ENCODE results near the gene CHMP1A. TPM values are rescaled to one million over a fixed set of nuclear protein-coding genes. Genes with fewer than 3 reads are reported as not detected.

Gene CHMP1A
- polyA plus RNA-seq, 1 donor = 51.3 TPM

- no peak for DNase-seq
Observed at GRCh38 chr16:89623511-89624261, 33.8 kb downstream of the CHMP1A start.

DNA sequence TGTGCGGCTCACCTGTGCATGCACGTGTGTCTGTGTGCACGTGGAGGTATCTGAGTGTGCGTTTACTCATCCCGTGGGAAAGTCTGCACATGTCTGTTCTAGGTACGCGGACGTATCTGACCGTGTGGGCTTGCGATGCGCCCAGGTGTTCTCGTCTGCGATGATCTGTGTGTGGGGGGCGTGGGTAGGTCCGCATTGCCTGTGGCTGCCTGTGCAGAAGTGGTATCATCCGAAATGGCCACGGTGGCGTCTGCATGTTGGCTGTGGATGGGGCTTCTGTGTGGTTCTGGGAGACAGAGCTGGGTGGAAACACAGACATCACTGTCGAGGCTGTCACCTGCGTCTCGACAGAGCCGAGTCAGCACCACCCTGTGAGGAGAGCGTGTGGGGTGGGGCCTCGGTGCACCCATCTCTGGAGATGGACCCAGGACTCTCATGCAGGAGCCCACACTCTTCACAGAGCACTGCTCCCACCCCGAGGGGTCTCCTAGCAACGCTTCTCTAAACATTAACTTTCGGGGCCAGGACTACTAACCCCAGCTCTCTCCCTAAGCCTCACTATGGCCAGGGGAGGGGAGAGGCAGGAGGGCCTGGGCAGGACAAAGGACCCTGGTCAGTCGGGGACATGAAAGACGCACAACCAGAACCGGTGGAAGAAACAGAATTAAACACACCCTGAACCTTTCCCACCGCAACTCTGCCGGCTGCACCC lies 35.7 kb downstream of the CHMP1A start:
- DNase-seq = no peak

DNA sequence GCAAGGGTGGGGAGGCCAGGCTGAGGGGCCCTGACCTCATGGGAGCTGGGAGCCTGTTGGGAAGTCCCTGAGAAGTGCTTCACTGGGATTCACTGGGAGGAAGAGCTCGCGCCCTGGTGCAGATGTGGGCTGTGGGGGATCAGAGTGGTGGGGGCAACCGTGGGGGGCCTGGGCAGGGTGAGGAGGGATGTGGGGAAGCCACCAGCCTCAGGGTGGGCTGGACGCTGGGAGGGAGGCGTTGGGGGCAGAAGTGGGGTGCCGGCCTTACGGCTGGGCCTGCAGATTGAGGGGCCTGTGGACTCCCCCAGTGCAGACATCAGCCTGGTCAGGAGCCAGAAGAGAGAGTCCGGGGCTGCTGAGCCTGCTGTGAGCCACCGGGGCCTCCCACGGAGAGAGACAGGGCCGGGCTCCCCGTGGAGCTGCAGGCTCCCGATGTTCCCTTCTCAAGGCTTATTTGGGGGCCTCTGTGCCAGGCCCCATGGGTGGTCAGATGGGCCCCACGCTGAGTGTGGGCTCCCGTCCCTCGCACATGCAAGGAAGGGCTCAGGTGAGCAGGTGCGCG lies 36.3 kb downstream of the CHMP1A start:
- no peak for DNase-seq

DNA sequence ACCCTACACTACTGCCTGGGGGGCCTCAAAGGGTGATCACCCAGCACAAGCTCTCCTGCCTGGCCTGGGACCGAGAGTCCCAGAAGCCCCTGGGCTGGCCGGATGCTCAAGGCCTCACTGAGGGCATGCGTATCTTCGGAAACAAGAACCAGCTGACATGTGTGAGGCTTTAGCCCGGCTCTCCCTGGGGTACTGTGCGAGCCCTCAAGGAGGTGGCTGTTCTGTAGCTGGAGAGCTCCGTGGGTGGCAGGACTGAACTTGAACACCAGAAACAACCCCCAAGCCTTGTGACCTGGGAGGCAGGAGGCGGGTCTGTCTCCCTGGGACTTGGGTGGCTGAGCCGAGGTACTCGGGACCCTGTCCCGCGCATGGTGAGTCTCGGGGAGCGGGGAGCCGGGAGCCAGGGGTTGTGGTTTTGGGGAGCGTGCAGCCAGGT lies 37.1 kb downstream of the CHMP1A start:
- DNase-seq = no peak

DNA sequence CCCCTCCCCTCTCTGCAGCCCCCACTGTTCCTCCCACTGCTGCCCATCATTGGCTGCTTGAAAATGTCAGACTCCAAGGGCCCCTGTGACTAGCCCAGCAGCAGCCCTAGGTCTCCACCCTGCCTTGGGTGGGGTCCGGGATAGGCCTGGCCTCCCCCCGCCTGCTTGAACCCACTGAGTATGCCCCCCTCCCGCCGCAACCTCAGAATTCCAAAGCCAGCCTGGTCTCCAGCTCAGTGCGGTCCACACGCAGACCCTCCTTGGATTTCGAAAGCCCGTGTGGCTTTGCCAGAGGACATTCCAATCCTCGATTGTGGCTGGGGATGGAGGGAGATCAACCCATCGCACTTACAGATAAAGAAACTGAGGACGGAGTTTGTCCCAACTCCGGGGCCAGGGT lies 37.7 kb downstream of the CHMP1A start:
- DNase-seq = no peak

GRCh38 chr16:89618109-89618998 lies 39.2 kb downstream of the CHMP1A start:
- no peak for DNase-seq

DNA sequence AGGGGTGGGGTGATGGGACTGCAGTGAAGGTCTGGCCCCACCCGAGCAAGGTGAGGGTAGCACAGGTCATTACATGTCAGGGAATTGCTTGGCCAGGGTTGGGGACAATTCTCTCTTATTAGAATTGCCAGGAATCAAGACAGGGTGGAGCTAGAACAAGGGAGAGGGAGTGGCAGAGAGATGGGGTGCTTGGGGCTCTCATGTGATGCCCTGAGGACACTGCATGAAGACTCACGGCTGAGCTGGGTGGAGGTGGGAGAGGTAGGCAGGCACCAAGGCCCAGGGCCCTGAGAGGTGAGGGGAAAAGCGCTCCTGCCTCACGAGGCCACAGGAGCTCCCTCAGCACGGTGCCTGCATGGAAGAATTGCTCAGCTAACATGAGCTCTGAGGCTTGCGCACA lies 40.5 kb downstream of the CHMP1A start:
- DNase-seq = no peak

- DNase-seq = no peak
Observed at GRCh38 chr16:89616623-89617022, 40.9 kb downstream of the CHMP1A start.

DNA sequence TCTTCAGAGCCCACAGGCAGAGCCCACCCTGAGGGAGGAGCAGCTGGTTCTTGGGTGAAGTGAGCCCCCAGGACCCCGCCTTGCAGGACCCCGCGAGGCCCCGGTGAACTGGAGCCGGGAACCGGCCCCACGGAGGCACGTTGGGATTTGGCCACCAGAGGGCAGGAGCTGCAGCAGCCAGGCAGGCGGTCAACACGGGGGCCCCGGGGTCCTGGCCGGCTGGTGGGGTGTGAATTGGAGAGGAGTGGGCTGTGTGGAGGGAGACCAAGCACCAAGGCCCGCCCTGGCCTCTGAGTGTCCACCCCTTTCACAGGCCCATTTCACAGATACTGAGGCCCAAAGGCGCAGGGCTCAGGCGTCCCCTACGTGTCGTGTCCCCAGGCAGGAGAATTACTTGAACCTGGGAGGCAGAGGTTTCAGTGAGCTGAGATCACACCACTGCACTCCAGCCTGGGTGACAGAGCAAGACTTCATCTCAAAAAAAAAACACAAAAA lies 41.9 kb downstream of the CHMP1A start:
- DNase-seq = no peak

DNA sequence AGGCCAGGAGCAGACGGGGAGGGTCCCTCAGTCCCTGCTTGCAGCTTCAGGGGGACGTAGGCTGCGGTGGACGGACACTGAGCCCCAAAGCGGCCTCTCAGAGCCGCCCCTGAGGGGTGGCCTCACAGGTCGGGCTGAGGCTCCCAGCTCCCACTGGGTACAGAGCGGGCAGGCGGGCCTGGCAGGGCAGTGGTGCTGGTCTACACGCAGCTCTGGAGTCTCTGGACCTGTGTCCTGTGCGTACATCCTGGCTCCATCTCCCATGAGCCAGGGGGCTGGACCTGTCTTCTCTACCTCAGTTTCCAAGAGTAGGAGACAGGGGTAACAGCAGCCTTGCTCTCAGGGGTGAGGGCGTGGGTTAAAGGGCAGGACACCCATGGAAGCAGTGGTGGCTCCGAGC lies 42.3 kb downstream of the CHMP1A start:
- DNase-seq = no peak

- no peak for DNase-seq
Observed at GRCh38 chr16:89613954-89614459, 43.5 kb downstream of the CHMP1A start.

DNA sequence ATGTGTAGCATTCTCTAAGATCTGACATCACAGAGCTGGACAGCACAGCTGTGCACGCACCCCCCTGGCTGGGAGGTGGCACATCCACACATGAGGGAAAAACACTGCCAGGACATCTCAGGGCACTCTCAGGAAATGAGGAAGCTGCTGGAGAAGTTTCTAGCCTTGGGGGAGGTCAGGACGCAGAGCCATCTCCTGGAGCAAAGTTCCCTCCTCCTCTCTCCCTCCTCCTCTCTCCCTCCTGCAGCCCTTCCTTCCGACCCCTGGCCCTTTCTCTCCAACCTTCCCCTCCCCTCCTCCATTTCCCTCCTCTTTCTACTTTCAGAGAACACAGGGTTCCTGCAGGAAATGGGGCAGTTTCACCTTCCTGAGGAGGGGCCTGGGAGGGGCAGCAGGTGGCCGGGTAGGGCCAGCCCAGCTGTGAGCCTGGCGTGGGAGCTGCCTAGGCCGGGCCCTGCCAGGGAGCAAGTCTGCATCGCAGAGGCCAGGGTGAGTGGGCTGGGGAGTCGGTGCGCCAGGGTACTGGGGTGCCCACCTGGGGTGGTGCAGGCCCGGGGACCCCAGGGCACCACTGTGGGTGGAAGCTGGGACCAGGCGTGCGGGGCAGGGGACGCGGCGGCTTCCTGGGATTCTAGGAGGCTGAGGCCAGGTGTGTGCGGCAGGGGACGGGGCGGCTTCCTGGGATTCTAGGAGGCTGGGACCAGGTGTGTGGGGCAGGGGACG lies 44.1 kb downstream of the CHMP1A start, which contains the start of gene DPEP1:
DPEP1 (plus strand) TSS at position 412 of the 723 bp plus-strand sequence. CDS start 16,769 bp downstream, outside the sequence.
- no peak for DNase-seq

DNA sequence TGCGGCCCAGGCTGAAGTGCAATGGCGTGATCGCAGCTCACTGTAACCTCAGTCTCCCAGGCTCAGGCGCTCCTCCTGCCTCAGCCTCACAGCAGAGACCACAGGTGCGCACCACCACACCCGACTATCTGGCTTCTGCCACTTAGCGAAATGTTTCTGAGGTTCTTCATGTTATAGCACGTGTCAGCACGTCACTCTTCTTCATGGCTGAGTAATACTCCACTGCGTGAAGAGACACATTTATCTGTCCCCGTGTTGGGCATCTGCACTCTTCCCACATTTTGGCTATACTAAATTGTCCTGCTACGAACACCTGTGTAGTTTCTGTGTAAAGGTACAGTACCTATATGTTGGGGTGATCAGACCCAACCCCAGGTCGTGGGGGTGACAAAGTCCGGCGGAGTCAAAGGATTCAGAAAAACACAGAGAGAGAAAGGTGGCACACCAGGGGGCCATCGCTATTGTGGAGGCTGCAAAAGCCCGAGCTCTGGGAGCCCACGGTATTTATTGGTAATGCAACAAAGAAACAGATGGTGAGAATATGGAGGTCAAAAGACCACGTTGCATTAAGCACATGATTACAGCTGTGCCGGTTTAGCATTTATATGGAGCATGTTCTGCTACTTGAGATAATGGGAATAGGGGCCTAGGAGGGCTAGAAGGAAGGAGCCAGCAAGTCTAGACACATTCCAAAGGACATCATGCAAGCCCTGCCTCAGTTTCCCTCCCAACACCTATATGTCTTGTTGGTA lies 44.9 kb downstream of the CHMP1A start:
- DNase-seq = no peak

- no peak for DNase-seq
Observed at GRCh38 chr16:89610108-89610453, 47.4 kb downstream of the CHMP1A start.

DNA sequence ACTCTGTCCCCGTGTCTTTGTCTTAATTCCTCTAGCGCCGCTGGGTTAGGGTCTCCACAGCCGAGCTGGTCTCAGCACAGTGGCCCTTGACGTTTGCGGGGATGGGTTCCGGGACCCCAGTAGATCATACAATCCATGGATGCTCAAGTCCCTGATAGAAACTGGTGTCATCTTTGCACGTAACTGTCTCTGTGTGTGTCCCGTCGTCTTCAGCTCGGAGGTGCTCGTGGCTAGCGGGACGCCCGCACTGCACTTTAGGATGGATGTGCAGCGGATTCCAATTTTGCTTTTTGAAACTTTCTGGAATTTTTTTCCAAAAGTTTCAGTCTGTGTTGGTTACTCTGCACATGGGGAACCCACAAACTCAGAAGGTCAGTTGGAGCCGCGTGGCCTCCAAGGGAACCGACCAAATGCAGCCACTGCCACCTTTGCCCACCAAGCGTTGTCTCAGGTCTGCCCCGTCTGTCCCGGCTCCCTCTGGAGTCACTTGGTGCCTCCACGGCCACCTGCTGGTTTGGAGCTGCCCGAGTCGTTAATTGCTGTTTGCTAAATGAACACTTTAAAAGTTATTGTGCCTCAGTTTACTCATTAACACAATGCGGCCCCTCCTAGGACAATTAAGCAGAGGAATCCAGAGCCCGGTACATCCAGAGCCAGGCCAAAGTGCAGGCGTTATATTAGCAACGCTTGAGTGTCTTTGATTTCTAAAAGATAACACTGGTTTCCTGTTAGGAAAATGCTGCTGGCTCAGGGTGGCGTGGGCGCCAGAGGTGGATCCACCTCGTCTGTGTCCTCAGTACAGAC lies 49.4 kb downstream of the CHMP1A start:
- DNase-seq = no peak

- no peak for DNase-seq
Observed at GRCh38 chr16:89607453-89607852, 50.1 kb downstream of the CHMP1A start.

GRCh38 chr16:89606006-89606405 lies 51.5 kb downstream of the CHMP1A start:
- no peak for DNase-seq

DNA sequence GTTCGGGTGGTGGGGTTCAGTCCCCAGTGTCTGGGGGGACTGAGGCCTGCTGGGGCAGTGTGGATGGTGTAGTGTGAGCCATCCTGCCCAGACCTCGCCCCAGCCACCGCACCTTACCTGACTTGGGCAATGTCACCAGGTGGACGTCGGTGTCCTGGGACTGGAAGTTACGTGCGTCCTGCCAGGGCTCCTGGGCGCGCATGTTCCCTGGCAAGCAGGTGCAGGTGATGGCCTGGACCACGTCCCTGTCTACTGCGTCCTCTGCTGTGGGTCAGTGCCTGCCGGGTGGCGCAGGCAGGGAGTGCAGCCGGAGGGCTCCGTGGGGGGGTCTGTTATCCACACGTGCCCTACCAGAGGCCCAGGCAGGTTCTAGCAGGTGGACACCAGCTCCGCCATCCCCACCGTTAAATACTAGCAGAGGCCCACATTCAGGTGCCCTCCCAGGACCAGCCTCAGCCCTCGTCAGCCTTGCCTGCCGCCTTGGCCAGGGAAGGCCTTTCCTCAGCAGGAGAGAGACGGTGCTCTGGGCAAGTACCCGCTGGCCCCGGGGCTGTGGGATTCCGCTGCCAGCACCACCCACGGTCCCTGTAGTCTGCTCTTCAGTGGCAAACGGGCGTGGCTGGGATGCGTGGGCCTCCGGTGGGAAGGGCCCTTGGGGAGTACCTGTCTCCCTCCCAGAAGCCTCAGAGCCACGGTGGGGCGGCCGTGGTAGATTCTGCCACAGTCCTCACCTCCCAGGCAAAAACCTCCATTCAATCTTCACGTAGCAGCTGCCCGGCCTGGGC lies 52.1 kb downstream of the CHMP1A start:
- no peak for DNase-seq

DNA sequence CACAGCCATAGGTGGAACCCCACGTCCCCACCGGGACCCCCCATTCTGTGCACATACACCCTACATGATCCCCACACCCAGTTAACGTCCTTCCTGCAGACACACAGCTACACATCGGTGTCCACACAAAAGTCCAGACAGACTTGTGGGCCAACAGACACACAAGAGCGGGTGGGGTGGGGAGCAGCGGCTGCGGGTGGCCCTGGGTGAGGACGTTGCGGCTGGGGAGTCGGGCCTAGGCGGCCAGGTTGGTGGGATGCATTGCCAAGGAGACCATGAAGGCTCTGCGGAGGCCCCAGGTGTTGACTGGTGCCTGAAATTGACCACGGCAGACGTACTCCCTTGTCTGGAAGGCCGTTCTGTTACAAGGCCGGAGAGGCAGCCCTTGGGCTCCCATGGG lies 52.7 kb downstream of the CHMP1A start:
- DNase-seq = no peak

Measured in hindlimb muscle (tissue), 1 donor.